ENCODE results near the gene MYO1E.
"Not testable (repeated sequence)": the region's sequence is repeated elsewhere in the genome, so short reads cannot be mapped to it uniquely, and the experiment has no call there.

MYO1E gene

DNA sequence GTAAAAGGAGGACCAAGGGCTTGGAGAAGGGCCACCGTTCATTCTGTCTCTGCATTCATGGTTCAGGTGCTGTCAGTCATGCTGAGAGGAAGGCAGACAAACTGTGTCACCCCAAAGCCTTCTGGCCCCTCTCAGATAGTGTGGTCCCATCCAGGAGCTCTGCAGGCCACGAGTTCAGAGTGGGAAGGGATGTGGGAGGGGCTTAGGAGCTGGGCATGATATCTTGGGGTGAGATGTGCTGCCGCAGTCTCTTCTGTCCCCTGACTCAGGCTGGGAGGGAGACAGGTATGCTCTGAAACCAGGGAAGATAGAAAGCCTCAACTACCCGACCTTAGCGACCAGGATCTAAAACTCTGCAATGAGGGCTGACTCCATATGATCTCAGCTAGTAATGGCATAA is 19.6 kb upstream of the MYO1E start:
- POLR2A ChIA-PET, result no interaction called here
- CTCF ChIA-PET, result interaction anchor here (1.2 to 1.8 kb wide), 2 partner anchors 17 to 21 kb away, joined by 4 read pairs; no protein-coding TSS in a partner anchor
- TF ChIP-seq, protein P1, sequence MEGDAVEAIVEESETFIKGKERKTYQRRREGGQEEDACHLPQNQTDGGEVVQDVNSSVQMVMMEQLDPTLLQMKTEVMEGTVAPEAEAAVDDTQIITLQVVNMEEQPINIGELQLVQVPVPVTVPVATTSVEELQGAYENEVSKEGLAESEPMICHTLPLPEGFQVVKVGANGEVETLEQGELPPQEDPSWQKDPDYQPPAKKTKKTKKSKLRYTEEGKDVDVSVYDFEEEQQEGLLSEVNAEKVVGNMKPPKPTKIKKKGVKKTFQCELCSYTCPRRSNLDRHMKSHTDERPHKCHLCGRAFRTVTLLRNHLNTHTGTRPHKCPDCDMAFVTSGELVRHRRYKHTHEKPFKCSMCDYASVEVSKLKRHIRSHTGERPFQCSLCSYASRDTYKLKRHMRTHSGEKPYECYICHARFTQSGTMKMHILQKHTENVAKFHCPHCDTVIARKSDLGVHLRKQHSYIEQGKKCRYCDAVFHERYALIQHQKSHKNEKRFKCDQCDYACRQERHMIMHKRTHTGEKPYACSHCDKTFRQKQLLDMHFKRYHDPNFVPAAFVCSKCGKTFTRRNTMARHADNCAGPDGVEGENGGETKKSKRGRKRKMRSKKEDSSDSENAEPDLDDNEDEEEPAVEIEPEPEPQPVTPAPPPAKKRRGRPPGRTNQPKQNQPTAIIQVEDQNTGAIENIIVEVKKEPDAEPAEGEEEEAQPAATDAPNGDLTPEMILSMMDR (IDR thresholded peaks at IDR 0.05; ENCODE audit: control extremely low read depth, extremely low read depth, low read depth, missing control alignments), result no peak
- DNase-seq (ENCODE audit: extremely low spot score), result no peak

GRCh38 chr15:59388670-59389069 is 16.0 kb upstream of the MYO1E start:
- ChIA-PET POLR2A (no interaction called here), CTCF (no interaction called here)
- TF ChIP-seq, protein P1 (IDR thresholded peaks at IDR 0.05; ENCODE audit: control extremely low read depth, extremely low read depth, low read depth, missing control alignments), result no peak
- DNase-seq (ENCODE audit: extremely low spot score), result no peak

- POLR2A ChIA-PET, result interaction anchor here (0.5 kb wide), 1 partner anchor 57 kb away, joined by 3 read pairs; no protein-coding TSS in a partner anchor
- CTCF ChIA-PET, result interaction anchor here (1.0 to 1.5 kb wide), 2 partner anchors 11 to 26 kb away, joined by 4 to 5 read pairs; no protein-coding TSS in a partner anchor
These were observed 14.7 kb upstream of the MYO1E start for GRCh38 chr15:59387196-59387878.

DNA sequence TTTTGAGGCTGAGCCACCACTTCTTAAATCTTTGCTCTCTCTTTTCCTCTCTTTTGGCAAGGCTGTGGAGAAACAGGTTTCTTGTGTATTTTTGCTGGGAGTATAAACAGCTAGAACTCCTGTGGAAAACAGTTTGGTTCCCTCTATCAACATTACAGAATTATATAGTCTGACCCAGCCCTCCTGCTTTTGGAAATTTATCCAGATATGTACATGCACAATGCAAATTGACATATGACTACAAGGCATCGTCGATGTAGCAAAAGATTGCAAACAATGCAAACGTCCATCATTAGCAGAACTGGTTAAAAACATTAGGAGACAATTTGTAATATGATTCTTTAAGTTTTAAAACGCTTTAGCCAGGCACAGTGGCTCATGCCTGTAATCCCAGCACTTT is 12.5 kb upstream of the MYO1E start:
- TF ChIP-seq, protein P1 (IDR thresholded peaks at IDR 0.05; ENCODE audit: control extremely low read depth, extremely low read depth, low read depth, missing control alignments), result no peak
- DNase-seq (ENCODE audit: extremely low spot score), result no peak
- CTCF ChIA-PET, result interaction anchor here (1.3 to 3.5 kb wide), 3 partner anchors 11 to 36 kb away, joined by 3 to 16 read pairs (median 12); no protein-coding TSS in a partner anchor
- POLR2A ChIA-PET, result interaction anchor here (1.4 kb wide), 1 partner anchor 12 kb away, joined by 3 read pairs; the partner anchor contains the start of gene MYO1E

More at GRCh38 chr15:59387196-59387878, 14.7 kb upstream of the MYO1E start:
- DNase-seq (ENCODE audit: extremely low spot score), result not testable (repeated sequence)

GRCh38 chr15:59384507-59384906 is 11.8 kb upstream of the MYO1E start:
- peak; percentile 46 for DNase-seq (ENCODE audit: extremely low spot score)
- POLR2A ChIA-PET, result interaction anchor here (1.4 kb wide), 1 partner anchor 12 kb away, joined by 3 read pairs; the partner anchor contains the start of gene MYO1E
- TF ChIP-seq, protein P1 (IDR thresholded peaks at IDR 0.05; ENCODE audit: control extremely low read depth, extremely low read depth, low read depth, missing control alignments), result no peak
- CTCF ChIA-PET, result interaction anchor here (1.1 to 3.5 kb wide), 5 partner anchors 10 to 137 kb away, joined by 3 to 16 read pairs (median 12); no protein-coding TSS in a partner anchor

DNA sequence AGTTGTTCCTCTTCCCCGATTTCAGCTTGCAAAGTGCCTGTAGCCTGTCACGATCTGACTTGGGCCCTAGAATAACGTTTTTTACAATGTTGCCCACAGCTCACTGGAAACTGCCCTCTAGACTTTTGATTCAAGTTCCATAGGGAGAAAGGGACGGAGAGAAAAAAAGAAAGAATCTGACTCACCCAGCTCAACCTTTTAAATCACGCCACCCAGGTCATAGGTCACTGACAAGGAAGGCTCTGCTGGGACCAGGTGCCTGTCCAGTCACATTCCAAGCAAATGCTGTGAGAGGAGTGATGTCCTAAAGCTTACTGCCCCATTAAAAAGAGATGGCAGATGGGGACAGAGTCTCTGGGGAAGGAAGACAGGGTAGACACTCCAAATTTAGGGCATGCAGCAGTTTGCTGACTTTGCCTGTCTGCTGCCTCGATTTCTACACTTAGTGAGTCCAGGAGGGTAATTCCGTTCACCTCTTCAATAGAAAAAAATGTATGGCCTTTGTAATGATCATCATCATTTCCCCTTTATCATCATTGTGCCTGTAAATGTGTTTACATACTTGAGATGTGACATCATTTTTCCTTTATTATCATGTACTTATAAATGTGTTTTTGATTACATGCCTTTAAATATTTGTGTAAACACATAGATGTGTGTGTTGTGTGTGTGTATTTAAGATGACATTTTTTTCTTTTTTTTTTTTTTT is 8.4 kb upstream of the MYO1E start:
- POLR2A ChIA-PET, result no interaction called here

More for the DNA sequence above, 8.4 kb upstream of the MYO1E start:
- no peak for DNase-seq (ENCODE audit: extremely low spot score)
- TF ChIP-seq, protein P1 (IDR thresholded peaks at IDR 0.05; ENCODE audit: control extremely low read depth, extremely low read depth, low read depth, missing control alignments), result no peak
- CTCF ChIA-PET, result interaction anchor here (1.5 to 2.4 kb wide), 2 partner anchors 15 to 134 kb away, joined by 3 to 9 read pairs; no protein-coding TSS in a partner anchor
